NCI-H2171 (cell line): Measurements from ENCODE around the gene CRY2.

Experiments
- DNase-seq: peaks from one replicate; lab custom pipeline; 2025; lab: John Stamatoyannopoulos, UW

CRY2 gene

DNA sequence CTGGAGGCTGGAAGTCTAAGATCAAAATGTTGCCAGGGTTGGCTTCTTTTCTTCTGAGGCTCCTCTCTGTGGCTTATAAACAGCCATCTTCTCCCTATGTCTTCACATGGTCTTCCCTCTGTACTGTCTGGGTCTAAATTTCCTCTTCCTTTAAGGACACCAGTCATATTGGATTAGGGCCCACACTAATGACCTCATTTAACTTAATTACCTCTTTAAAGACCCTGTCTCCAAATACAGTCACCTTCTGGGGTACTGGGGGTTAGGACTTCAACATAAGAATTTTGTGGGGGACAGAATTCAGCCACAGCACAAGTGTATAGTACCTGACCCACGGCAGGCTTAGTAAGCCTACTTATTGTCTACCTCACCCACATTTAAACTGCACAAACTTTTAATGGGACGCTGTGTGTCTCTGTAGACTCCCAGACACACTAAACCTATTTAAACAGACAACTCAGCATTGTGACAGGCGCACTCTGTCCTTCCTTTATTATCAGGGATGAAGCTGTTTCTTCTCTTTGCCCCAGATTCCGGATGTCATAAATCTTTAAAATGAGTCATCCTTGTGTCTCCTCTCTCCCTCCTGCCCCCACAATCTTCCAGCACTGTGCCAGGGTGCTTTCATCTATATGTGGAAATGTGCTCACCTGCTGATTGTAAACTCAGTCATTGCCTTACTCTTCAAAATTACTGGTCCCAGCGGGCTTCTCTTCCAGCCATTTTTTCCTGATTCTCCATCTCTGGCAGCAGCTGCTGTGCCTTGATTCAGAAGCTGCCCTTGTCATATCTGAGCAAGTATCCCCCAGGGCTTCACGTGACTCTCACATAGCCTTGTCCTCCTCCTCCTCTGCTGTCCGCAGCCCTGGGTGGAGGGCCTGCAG is 32.8 kb downstream of the CRY2 start:
- DNase-seq = no peak

DNA sequence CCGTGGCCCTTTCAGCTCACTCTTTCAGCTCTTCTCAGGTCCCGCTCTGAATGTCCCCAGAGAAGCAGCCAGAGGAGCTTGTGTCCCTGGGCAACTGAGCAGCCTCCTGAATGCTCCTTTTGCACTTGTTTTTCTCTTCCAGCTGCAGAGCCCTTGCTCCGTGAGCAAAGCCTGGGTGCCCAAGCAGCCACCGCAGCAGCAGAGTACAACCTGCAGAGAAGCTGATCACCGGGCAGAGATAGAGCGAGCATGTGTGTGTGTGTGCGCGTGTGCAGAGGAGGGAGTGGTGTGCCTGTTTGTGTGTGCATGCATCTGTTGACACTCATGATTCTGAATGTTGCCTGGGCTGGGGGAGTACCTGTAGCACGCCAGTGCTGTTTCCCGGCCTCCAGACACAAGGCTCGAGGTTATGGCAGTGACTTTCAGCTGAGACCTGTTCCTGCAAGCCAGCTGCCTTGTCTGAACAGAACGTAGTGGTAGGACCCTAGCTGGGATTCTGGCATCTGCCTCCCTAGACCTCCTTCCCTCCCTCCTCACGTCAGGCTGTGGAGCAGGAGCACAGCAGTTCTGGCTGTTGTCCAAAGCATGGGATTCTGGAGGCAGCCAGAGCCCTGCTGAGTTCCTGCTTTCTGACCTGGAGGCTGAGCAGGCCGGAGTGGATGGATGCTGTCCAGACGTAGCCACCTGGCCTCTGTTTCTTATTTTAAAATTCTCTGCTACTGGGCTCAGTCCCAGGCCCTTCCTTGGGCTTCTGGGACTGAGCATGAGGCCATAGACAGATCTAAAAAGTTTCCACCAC is 33.7 kb downstream of the CRY2 start:
- peak; percentile 67 for DNase-seq

DNA sequence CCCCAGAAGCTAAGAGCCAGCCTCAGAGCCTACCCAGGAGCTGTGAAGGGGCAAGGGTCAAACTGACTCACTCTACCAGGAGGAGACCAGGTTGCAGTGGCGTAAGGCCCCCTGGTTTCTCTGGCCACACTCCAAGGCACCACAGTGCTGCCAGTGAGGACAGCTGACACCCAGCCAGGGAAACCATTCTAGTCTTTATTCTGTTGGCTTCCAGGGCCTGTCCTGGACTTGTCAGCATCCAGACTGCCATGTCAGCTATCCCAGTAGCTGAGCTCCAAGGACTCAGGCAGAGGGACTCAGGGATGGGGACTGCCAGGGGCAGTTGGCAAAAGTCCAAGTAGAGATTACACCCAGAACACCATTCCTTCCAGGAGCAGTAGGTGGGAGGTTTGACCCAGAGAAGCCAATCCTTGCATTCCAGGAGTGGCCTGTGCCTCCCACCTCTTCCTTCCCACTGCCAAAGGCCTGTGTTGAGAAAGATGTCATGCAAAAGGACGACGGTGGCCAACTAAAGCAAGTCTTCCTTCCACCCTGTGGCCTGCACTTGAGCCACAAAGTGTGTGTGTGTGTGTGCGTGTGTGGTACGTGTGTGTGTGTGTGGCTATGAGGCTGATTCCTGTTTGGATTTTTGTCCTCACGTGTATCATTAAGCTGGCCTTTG is 34.6 kb downstream of the CRY2 start:
- no peak for DNase-seq

DNA sequence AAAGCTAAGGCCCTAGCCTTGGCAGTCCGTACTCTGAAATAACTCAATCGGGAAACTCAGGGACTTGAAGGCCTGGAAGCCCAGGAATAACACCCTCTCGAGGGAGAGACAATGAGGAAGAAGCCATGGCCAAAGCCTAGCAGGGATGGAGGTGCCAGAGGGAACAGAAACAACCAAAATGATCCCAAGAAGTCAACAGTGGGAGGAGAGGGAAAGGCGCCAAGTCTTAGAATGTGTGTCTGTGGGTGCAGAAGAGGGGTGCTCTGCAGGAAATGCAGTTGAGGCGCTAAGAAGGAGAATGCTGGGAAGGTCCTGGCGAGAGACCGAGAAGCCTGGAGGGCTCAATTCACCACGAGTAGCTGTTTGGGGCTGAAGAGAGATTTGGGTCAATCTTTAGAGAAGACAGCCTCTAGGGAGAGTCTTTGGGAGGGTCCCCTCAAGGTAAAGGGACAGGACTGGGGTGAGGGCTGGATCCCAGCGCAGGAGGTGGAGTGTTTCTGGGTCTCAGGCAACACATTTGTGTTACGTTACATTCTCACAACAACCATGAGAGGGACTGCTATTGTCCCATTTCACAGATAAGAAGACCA is 37.4 kb downstream of the CRY2 start:
- DNase-seq = no peak

DNA sequence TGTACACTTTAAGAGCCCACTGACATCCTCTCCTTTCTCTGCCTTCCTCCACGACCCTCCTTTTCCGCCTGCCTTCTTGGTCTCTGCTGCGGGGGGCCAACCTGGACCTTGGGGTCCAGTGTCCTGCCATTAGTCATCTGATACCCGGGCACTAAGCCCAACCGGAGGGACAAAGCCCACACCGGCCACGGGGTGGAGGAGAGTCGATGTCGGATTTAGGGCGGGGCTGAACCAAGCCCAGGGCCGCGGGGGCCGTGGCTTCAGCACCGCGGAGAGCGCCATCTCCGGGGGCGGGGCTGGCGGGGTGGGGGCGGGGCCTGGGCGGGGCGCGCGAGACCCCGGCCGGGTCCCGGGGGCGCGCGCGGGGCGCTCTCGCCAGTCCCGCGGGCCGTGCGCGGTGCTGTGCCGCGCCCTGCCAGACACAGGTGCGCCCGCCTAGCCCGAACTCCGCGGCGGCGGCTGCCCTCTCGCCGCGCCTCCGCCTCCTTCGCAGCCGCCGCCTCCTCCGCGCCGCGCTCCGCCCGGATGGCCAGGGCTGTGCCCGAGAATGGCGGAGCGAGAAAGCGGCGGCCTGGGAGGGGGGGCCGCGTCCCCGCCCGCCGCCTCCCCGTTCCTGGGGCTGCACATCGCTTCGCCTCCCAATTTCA is 38.1 kb downstream of the CRY2 start, which contains the start of gene MAPK8IP1:
MAPK8IP1 (plus strand) TSS at position 378 of the 647 bp plus-strand sequence; CDS start at position 548, 170 bp downstream.
- DNase-seq = peak; percentile 78

DNA sequence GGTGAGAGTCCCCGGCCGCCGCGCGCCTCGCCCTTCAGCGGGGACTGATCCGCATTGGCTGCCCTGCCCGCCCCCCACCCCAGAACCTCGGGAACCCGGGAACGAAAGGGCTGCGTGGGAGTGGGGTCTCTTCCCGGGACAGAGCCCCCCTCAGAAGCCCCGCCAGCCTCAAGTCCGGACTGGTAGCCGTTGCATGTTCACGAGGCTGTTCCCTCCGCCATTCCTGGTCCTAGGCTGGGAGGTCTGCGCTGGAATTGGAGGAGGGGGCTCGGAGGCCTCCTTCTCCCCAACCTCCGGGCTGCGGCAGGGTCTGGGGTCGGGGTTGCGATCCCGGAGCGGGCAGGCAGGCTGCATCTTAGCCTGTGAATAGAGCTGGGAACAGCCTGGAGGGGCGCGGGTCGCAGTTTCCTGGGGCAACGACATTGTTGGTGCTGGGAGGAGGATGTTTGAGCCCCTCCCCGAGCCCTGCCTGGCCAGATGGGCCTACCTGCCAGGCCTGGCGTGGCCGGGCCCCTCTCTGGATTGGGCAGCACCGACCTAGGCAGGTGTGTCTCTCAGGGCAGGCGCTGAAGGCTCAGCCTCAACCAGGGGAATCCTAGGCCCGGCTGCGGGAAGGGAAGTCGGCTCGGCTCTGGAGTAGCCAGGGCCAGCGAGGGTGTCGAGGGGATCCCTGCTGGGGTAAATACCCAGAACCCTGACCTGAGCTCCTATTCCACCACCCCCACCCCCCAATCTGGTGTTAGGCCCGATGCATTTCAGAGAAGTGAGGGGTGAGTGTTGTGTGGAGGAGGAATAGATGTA is 38.8 kb downstream of the CRY2 start:
- no peak for DNase-seq

DNA sequence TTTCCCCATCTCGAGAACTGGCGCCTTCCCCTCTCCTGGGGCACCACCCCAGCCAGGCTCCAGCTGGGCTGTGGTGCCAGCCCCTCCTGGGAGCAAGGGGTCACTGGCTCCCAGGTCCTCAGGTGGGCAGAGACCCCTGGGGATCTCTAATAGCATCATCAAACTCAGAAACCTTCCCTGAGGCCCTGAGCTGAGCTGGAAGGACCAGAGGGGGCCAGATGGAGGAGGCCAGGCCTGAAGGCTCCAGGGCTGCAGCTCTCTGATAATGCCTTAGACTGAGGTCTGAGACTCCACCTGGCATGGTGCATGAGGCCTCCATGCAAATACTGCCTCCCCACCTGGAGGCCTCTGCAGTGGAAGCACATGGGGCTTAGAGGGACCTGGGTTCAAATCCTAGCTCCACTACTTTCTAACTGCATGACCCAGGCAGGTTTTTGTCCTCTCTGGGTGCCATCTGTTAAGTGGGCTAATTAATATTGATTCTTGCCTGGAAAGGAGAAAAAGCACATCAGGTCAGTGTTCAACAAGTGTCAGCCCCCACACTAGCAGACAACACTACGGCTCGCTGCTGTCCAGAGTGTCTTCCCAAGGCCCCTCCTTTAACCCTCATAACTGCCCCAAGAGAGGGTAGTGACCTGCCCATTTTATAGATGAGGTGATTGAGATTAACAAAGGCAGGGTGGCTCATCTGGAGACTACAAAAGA is 39.7 kb downstream of the CRY2 start:
- no peak for DNase-seq

DNA sequence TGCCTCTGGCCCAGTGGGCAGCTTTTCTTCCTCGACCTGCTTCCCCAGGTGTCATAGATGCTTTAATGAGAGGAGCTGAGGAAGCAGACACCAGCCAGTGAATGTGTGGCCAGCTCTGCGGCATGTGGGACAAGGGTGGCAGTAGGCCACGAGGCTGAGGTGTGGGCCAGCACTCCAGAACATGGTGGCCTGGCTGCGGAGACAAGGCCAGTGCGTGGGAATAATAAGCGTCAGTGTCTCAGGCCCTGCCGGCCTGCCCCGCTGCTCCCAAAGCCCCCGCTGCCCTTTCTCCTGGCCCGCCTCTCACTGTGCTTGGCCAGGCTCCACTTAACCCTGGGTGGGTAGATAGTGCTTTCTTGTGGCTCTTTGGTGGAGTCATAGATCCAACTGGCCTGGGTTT is 40.3 kb downstream of the CRY2 start:
- DNase-seq = no peak

DNA sequence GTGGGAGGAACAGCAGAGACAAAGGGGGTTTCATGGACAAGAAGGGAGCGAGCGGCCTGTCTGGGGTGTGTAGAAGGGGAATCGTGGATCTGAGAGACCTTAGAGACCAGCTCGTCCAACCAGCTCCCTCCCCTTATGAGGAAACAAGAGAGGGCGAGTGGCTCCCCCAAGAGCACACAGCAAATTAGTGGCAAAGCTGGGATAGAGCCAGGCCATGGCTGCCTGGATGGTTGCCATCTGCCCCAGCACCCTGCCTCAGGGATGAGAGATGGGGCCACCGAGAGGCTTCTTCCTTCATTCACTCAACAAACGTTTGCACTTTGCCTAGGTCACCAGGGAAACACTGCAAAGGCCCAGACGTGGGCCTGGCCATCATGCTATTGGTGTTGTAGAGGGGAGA is 42.3 kb downstream of the CRY2 start:
- DNase-seq = no peak

DNA sequence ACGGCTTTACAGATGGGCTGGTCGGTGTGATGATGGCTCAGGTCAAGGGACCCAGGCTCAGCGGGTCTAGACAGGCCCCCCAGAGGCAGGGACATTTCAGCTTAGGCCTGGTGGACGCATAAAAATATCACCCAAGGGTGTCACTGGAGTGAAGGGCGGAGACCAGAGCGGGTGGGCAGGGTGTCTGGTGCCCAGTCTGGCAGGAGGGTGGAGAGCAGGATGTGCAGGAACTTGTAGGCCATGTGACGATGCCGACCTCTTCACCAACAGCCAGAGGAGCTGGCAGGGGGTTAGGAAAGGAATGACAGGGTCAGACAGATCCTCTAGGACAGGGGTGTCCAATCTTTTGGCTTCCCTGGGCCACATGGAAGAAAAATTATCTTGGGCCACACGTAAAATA is 42.7 kb downstream of the CRY2 start:
- DNase-seq = no peak

DNA sequence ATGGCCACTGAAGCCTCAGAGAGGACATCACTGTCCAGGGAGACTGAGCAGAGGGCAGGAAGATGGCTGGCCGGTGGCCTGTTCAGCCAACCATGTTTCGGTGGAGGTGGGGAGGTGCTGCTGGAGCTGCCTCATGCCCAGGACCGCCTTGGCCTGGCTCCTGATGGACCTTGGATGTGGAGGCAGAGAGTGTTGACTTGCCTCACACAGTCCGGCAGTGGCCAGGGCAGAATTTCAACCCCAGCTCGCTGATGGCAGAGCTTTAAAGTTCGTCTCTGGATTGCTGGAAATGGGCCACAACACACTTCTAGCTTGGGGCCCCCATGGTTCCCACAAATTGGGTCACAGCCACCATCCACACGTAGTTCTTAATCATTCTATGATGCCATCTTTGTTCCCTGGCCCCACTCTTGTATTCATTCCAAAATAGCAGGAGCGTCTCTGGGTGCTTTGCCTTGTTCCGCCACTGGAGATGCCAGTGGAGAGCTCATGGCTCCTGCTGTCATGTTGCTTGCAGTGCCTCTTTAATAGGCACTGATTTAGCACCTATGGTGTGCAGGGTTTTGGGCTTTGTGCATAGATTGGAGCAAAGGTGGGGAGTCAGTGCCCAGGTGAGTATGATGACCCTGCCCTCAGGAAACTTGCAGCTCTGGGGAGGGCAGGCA is 43.7 kb downstream of the CRY2 start:
- no peak for DNase-seq

DNA sequence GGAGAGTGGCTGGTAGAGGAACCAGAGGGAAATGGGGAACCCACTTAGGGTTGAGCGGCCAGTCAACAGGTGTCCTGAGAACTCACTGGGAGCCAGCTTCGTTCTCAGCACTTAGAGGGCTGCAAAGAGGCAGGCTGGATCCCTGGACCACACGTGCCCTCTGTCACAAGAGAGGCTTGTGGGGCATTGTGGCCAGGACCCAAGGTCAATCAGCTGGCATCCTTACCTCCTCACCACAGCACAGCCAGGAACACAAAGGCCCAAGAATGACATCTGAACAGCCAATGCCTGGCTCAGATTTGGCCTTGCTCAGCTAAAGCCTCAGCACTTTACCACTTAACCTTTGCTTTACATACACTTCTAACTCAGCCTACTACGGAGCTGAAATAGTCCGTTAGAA is 45.6 kb downstream of the CRY2 start:
- DNase-seq = no peak

DNA sequence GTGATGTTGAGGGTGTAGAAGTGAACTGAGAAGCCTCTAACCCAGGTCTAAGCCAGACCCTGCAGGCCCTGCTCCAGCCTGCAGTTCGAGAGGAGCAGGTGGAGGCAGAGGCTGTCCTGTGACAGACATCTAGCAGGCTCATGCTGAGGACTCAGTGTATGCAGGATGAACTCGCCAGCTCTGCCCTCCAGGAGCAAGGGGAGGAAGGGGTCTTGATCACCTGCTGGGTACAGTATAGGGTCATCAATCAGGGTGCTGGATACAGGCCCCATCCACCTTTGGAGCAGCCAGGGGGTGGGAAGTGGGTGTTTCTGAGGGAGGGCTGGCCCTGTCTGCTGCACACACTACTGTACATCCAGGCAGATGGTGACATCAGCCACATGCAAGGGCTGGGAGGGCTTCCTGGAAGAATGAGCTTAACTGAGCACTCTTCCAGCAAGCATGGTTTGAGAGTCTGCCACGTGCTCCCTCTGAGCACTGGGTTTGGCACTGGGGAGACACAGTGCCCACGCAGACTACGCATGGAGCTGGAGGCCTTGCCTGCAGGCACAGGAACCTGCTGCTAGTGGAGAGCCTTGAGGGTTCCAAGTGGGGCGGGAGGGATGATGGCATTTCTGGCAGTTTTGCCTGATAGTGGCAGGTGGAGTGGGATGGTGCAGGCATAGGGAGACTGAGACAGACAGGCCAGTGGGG is 47.4 kb downstream of the CRY2 start:
- no peak for DNase-seq

DNA sequence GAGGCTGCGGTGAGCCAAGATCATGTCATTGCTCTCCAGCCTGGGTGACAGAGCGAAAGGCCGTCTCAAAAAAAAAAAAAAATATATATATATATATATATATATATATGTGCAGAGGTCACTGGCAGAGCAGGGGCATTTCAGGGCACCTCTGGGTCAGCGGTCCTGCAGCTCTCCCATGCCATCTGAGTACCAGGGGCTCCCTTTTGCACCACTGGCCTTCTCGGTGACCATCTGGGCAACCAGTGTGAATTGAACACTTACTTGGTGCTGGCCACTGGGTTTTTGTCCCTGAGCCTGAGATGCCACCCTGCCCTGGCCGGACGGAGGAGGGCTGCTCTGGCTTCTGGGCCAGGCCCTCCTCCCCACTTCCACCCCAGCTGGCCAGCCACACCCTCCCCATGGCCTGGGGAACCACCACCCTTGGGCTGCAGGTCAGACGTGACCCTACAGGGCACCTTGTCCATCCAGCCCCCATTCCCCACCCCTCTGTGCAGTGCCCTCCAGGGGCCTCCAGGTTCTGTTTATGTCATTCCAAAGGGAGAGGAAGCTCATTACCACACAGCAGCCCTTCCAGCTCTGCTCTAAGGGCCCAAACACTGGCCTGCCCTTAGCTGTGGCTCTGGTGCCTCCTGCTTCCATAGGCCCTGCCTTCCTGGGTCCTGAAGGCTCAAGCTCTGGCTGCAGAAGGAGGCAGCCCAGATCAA is 48.4 kb downstream of the CRY2 start:
- no peak for DNase-seq

DNA sequence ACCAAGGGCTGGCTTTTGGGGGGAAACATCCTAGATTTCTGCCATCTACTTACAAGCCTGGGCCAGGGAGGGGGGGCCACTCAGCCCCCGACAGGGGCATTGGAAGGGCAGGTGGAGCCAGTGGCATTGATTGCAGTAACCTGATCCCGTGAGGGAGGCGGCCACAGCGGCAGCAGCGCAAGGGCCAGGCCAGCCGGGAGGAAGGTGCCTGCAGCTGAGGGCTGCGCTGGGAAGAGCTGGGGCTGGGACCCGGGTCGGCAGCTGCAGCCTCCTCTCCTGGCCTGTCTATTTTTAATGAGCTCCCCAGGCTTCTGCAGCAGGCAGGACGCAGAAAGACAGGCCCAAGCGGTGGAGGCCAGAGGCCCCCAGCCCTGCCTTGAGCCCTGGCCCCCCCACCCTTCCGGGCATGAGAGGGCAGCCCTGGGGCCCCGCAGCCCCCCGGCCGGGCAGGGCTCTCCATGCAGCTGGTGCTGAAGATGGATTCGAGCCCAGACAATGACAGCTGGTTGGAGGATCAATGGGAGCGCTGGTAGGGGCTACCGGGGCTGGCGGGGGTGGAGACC is 49.2 kb downstream of the CRY2 start:
- DNase-seq = peak; percentile 68

DNA sequence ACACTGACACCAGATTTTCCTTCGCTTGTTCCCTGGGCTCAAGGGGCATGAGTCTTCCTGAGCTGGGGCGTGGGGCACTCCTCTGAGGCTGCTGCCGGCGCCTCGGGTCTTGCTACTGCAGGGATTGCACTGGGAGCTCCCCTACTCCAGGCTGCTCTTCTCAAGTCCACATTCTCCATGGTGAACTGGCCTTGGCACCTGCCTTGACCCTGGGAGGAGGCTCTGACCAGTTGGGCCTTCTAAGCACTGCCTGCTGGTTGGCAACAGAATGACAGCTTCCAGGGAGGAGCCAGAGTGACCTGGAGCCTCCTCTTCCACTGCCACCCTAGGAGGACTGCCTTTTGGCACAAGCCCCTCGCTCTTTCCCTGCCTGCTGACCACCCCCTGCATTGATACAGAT is 50.3 kb downstream of the CRY2 start:
- DNase-seq = no peak

DNA sequence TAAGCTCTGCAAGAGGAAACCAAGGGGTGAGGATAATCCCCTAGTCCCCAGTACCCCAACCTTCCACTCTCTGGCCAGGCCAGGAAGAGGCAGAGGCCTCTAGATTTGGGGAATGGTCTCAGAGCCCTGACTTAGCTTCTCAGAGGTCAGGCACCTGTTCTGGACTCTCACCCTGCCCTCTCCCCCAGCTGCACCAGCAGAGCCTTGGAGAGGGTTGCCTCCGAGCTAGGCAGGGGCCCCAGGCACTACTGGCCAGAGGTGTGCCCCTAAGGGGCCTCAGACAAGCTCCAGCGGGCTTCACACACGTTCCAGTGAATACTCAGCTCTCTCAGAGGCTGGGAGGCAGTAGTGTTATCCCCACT is 51.8 kb downstream of the CRY2 start:
- no peak for DNase-seq
